ENCODE measurements around the gene SPPL2B. TPM values are rescaled to one million over a fixed set of nuclear protein-coding genes. Genes with fewer than 3 reads are reported as not detected.

Gene SPPL2B
- total RNA-seq, 1 donor from 2014 or later: 52.3 TPM

DNA sequence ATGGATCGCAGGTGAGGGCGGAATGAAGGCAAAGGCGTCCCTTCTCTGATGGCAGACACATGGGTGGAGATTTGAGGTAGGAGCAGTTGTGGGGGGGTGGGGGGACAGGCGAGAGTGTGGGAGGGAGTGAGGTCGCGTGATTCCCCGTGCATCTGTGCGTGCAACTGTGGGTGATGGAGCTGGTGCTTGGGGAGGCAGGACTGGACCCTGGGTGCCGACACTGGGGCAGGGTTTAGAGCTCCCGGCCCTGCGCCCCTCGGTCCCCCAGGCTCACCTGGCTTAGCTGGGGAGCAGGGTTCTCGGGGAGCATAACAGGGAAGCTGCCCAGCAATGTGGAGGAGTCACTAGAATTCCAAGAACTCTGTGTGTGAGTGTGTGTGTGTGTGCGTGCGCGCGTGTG lies 34.9 kb downstream of the SPPL2B start:
- H3K27me3 ChIP-seq (ENCODE audit: low read depth): peaks cover 48% of the 10 kb centered on the region

DNA sequence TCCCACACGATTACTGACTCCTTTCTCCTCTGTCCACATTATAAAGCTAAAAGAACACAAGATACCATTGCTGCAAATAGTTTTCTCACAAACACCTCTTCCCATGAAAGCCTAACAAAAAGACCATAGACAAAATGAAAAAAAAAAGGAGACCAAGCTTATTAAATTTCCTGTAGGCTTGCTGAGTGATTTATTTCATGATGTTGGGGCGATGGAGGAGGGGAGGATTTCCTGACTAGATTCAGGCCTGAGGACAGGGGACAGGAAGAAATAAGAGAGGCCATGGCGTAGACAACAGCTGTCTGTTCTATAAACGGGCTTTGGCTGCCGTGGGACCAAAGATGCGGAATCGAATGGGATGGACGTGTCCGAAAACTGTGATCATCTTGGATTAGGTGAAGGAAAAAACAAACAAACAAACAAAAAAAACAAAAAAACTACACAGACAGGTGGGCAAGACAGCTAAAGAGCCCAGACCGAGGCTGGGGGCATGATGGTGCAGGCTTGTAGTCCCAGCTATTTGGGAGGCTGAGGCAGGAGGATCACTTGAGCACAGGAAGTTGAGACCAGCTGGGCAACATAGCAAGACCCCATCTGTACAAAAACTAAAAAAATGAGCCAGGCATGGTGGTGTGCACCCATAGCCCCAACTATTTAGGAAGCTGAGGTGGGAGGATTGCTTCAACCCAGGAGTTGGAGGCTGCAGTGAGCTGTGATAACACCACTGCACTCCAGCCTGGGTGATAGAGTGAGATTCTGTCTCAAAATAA lies 36.9 kb downstream of the SPPL2B start:
- H3K27ac ChIP-seq: no peak overlapping the region
- DNase-seq: no peak
- no peak for TF ChIP-seq CTCF (IDR thresholded peaks at IDR 0.05)
- H3K9me3 ChIP-seq: no peaks in the 10 kb centered on the region
- intact Hi-C loops (cut with DNase I): no loop called here
- H3K36me3 ChIP-seq: no peaks in the 10 kb centered on the region
- H3K4me1 ChIP-seq: peaks cover 4% of the 10 kb centered on the region
- no peak overlapping the region for H3K4me3 ChIP-seq
- no peak for ATAC-seq
- H3K27me3 ChIP-seq (ENCODE audit: low read depth): peaks cover 44% of the 10 kb centered on the region

More for the DNA sequence above, 34.9 kb downstream of the SPPL2B start:
- H3K36me3 ChIP-seq: no peaks in the 10 kb centered on the region
- no peak for TF ChIP-seq CTCF (IDR thresholded peaks at IDR 0.05)
- peaks cover 4% of the 10 kb centered on the region for H3K4me1 ChIP-seq
- no peak for ATAC-seq
- no peaks in the 10 kb centered on the region for H3K9me3 ChIP-seq
- DNase-seq: no peak
- no peak overlapping the region for H3K27ac ChIP-seq
- intact Hi-C loops (cut with DNase I): no loop called here
- no peak overlapping the region for H3K4me3 ChIP-seq

GRCh38 chr19:2371656-2372055 lies 43.2 kb downstream of the SPPL2B start:
- intact Hi-C loops (cut with DNase I): no loop called here
- no peak for TF ChIP-seq CTCF (IDR thresholded peaks at IDR 0.05)
- DNase-seq (no peak), ATAC-seq (no peak)
- Histone ChIP-seq H3K4me3 (no peak overlapping the region), H3K36me3 (no peaks in the 10 kb centered on the region), H3K27ac (no peak overlapping the region), H3K27me3 (ENCODE audit: low read depth) (peaks cover 8% of the 10 kb centered on the region), H3K4me1 (no peaks in the 10 kb centered on the region), H3K9me3 (no peaks in the 10 kb centered on the region)

DNA sequence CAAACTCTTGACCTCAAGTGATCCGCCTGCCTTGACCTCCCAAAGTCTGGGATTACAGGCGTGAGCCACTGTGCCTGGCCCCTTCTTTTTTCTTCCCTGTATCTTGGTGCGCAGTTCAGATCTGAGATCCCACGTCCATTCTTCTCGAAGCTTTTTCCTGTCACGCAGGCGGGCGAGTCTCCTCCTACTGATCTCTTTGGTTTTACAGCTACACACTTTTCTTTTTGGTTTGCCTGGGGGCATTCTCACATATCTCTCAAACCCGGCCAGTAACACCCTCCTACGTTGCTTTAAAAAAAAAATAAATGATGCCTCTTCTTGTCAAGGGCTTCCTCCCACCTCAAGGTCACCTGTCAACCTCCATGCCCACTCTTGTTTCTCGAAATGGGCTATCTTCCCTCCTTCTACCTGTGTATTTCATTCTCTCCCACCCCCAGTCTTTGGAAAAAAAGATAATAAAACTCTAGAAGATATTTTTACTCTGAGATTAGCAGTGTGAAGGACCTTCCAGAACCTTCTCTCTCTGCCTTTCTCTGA lies 43.7 kb downstream of the SPPL2B start:
- Histone ChIP-seq H3K27me3 (ENCODE audit: low read depth) (peaks cover 9% of the 10 kb centered on the region), H3K4me1 (no peaks in the 10 kb centered on the region), H3K9me3 (no peaks in the 10 kb centered on the region), H3K27ac (no peak overlapping the region), H3K36me3 (no peaks in the 10 kb centered on the region), H3K4me3 (no peak overlapping the region)
- intact Hi-C loops (cut with DNase I): no loop called here
- no peak for TF ChIP-seq CTCF (IDR thresholded peaks at IDR 0.05)
- DNase-seq (no peak), ATAC-seq (no peak)

DNA sequence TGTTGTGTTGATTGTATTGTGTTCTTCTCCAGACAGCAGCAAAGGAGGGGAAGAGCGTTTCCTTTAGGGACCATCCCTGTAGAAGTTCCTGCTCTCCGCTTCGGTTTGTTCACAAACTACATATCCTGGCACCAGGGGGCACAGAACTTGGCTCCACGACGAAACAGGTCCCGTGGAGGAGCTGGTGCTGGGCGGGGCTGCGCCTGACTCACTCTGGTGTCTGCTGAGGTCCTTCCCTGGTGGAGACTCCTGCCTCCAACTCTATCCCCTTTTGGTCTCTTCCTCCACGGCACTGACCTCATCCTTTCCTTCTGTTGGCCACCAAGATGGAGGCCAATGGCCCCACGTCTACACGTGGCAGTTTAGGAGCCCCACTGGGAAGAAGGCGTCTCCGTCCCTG lies 46.3 kb downstream of the SPPL2B start:
- Histone ChIP-seq H3K27me3 (ENCODE audit: low read depth) (peaks cover 9% of the 10 kb centered on the region), H3K36me3 (no peaks in the 10 kb centered on the region), H3K4me3 (no peak overlapping the region), H3K27ac (no peak overlapping the region), H3K4me1 (no peaks in the 10 kb centered on the region), H3K9me3 (no peaks in the 10 kb centered on the region)
- no peak for DNase-seq
- ATAC-seq: no peak
- intact Hi-C loops (cut with DNase I): no loop called here
- TF ChIP-seq CTCF (IDR thresholded peaks at IDR 0.05): no peak

Measured in lower lobe of right lung (tissue), 2 donors.